ENCODE results near the gene DNM3.

DNA sequence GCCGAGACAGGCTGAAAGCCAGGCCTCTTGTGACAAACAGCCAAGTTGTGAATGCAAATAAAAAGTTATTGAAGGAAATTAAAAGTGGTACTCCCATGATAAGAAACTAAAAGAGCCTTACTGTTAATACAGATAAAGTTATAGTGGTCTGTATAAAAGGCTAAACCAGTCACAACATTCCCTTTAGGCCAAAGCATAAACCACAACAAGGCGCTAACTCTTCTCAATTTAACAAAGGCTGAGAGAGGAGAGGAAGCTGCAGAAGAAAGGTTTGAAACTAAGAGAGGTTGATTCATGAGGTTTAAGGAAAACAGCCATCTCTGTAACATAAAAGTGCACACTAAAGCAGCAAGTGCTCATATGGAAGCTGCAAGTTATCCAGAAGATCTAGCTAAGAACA lies 589.9 kb downstream of the DNM3 start:
- TF ChIP-seq POLR2A (IDR thresholded peaks at IDR 0.05; ENCODE audit: low read length) (no peak), GATA1 (IDR thresholded peaks at IDR 0.05; ENCODE audit: low read depth, low read length) (no peak)
